Astrocyte of the hippocampus (primary cell): ENCODE data around the gene TMEM191C.
"Not testable (repeated sequence)": the region's sequence is repeated elsewhere in the genome, so short reads cannot be mapped to it uniquely, and the experiment has no call there.

Experiments
- DNase-seq: peaks from one replicate; pipeline ENCODE4 v3.0.0; 2011; ENCODE audit warnings: low read depth, low spot score

TMEM191C gene

GRCh38 chr22:21467337-21468193, at the start of gene TMEM191C:
Gene TMEM191C (plus strand): TSS chr22:21467387. CDS start chr22:21467460, 73 bp downstream.
- DNase-seq = not testable (repeated sequence)

- not testable (repeated sequence) for DNase-seq
Measured at GRCh38 chr22:21417853-21418252, 49.3 kb upstream of the TMEM191C start.

- DNase-seq = not testable (repeated sequence)
Measured at GRCh38 chr22:21418974-21419638, 48.1 kb upstream of the TMEM191C start.

GRCh38 chr22:21420180-21420763, 46.9 kb upstream of the TMEM191C start:
- DNase-seq = not testable (repeated sequence)

GRCh38 chr22:21424084-21424709, 43.0 kb upstream of the TMEM191C start:
- DNase-seq = not testable (repeated sequence)

GRCh38 chr22:21434378-21435233, 32.6 kb upstream of the TMEM191C start:
- not testable (repeated sequence) for DNase-seq

- not testable (repeated sequence) for DNase-seq
Measured at GRCh38 chr22:21435998-21436810, 31.0 kb upstream of the TMEM191C start.

- DNase-seq = not testable (repeated sequence)
Measured at GRCh38 chr22:21438013-21438412, 29.2 kb upstream of the TMEM191C start.

- DNase-seq = not testable (repeated sequence)
Measured at GRCh38 chr22:21440018-21440636, 27.1 kb upstream of the TMEM191C start.

- DNase-seq = not testable (repeated sequence)
Measured at GRCh38 chr22:21440676-21441075, 26.5 kb upstream of the TMEM191C start.

- not testable (repeated sequence) for DNase-seq
Measured at GRCh38 chr22:21441170-21441569, 26.0 kb upstream of the TMEM191C start.

- not testable (repeated sequence) for DNase-seq
Measured at GRCh38 chr22:21442123-21442522, 25.1 kb upstream of the TMEM191C start.

- DNase-seq = not testable (repeated sequence)
Measured at GRCh38 chr22:21442646-21443045, 24.5 kb upstream of the TMEM191C start.

GRCh38 chr22:21443057-21443734, 24.0 kb upstream of the TMEM191C start:
- DNase-seq = no peak

GRCh38 chr22:21443735-21444421, 23.3 kb upstream of the TMEM191C start:
- DNase-seq = no peak

GRCh38 chr22:21444701-21445436, 22.3 kb upstream of the TMEM191C start:
- DNase-seq = no peak

GRCh38 chr22:21445437-21446127, 21.6 kb upstream of the TMEM191C start:
- no peak for DNase-seq
